HEK293 (cell line): ENCODE measurements around the gene CACNA1E.
"Not testable (repeated sequence)": the region's sequence is repeated elsewhere in the genome, so short reads cannot be mapped to it uniquely, and the experiment has no call there.

Experiments
- ZBTB8A ChIP-seq: fragments of 450-650 bp; formaldehyde crosslinking; IDR thresholded peaks from 2 replicates; pipeline ENCODE4 v1.5.1; 2016; ENCODE audit warnings: missing biosample characterization, missing genetic modification characterization
- ZNF510 ChIP-seq: fragments of 450-650 bp; formaldehyde crosslinking; IDR thresholded peaks from 2 replicates; pipeline ENCODE4 v1.5.1; 2018; ENCODE audit warnings: mild to moderate bottlenecking, missing genetic modification characterization, missing biosample characterization; ENCODE audit not compliant: insufficient replicate concordance

DNA sequence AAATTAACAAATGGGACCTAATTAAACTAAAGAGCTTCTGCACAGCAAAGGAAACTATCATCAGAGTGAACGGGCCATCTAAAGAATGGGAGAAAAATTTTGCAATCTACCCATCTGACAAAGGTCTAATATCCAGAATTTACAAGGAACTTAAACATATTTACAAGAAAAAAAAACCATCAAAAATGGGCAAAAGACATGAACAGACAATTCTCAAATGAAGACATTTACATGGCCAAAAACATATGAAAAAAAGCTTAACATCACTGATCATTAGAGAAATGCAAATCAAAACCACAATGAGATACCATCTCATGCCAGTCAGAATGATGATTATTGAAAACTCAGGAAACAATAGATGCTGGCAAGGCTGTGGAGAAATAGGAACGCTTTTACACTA, 370.9 kb downstream of the CACNA1E start:
- TF ChIP-seq ZBTB8A, ZNF510 (tag by site-specific recombination): not testable (repeated sequence)
